Suprapubic skin (tissue), 4 donors: ENCODE data around the gene SYT13. TPM values are rescaled to one million over a fixed set of nuclear protein-coding genes. Genes with fewer than 3 reads are reported as not detected.

ENCODE experiments used
- DNase-seq, 2 donors: peaks; one replicate each; pipeline ENCODE4 v3.0.0-alpha.2; 2019; ENCODE audit warnings: low spot score in 2 of 2
- H3K27ac ChIP-seq: fragments of 200-600 bp; sonication (generic); one replicate; pipeline ENCODE4 v1.5.1; 2019
- H3K27me3 ChIP-seq: fragments of 200-600 bp; sonication (generic); one replicate; pipeline ENCODE4 v1.5.1; 2019
- H3K36me3 ChIP-seq: fragments of 200-600 bp; sonication (generic); one replicate; pipeline ENCODE4 v1.5.1; 2019
- H3K4me1 ChIP-seq: fragments of 200-600 bp; sonication (generic); one replicate; pipeline ENCODE4 v1.5.1; 2019
- H3K4me3 ChIP-seq: fragments of 200-600 bp; sonication (generic); one replicate; pipeline ENCODE4 v1.5.1; 2019; ENCODE audit warnings: mild to moderate bottlenecking
- H3K9me3 ChIP-seq: fragments of 200-600 bp; sonication (generic); one replicate; pipeline ENCODE4 v1.5.1; 2019
- CTCF ChIP-seq, 2 donors: fragments of 200-600 bp in 1 of 2; fragments of 450-650 bp in 1 of 2; sonication (generic) in 1 of 2; IDR thresholded peaks; one replicate each; pipeline ENCODE4 v1.5.1; 2016 to 2019; ENCODE audit warnings: antibody characterized with exemption in 2 of 2, mild to moderate bottlenecking in 1 of 2, moderate library complexity in 1 of 2
- EP300 ChIP-seq: sonication (generic); formaldehyde crosslinking; IDR thresholded peaks from one replicate; pipeline ENCODE4 v1.6.1; 2017; ENCODE audit warnings: antibody characterized with exemption
- POLR2A ChIP-seq, 2 donors: fragments of 450-650 bp; IDR thresholded peaks; one replicate each; pipeline ENCODE4 v1.6.1; 2017; ENCODE audit warnings: antibody characterized with exemption in 2 of 2, mild to moderate bottlenecking in 2 of 2, moderate library complexity in 2 of 2
- POLR2AphosphoS5 ChIP-seq, 3 donors: sonication (generic); formaldehyde crosslinking; IDR thresholded peaks; one replicate each; pipeline ENCODE4 v1.6.1; 2017; ENCODE audit warnings: antibody characterized with exemption in 3 of 3
- WGBS: methylation state at CpG from one replicate; pipeline ENCODE4 v1.1.5; 2018; 5-methylcytosine and 5-hydroxymethylcytosine counted together
- total RNA-seq, 4 donors: library from RNA; depleted of rRNA; stranded (reverse); fragments of >200 nt; gene quantifications; one replicate each; pipeline ENCODE4 v1.1.0, GENCODE V29; 2016

The SYT13 gene
- total RNA-seq, 4 donors from 2014 or later: 1.8 to 4.6 TPM; not detected in 2

GRCh38 chr11:45303316-45303715 is 17.2 kb upstream of the SYT13 start:
- TF ChIP-seq POLR2AphosphoS5 (IDR thresholded peaks at IDR 0.05): no peak
- TF ChIP-seq CTCF (IDR thresholded peaks at IDR 0.05): no peak
- TF ChIP-seq EP300: no peak
- no peak for TF ChIP-seq POLR2A (IDR thresholded peaks at IDR 0.05)
- Histone ChIP-seq H3K27me3 (peaks cover 8% of the 10 kb centered on the region), H3K27ac (no peak overlapping the region), H3K9me3 (no peaks in the 10 kb centered on the region), H3K36me3 (no peaks in the 10 kb centered on the region), H3K4me1 (no peaks in the 10 kb centered on the region), H3K4me3 (no peak overlapping the region)
- no peak for DNase-seq
- 90% methylated on average over 6 of the region's 6 CpGs for WGBS

GRCh38 chr11:45301537-45302246 is 15.6 kb upstream of the SYT13 start:
- Histone ChIP-seq H3K4me1 (no peaks in the 10 kb centered on the region), H3K4me3 (no peak overlapping the region), H3K27ac (no peak overlapping the region), H3K36me3 (no peaks in the 10 kb centered on the region), H3K27me3 (peaks cover 5% of the 10 kb centered on the region), H3K9me3 (no peaks in the 10 kb centered on the region)
- TF ChIP-seq EP300: no peak
- TF ChIP-seq CTCF (IDR thresholded peaks at IDR 0.05): no peak
- TF ChIP-seq POLR2AphosphoS5 (IDR thresholded peaks at IDR 0.05): no peak
- TF ChIP-seq POLR2A (IDR thresholded peaks at IDR 0.05): no peak
- no peak for DNase-seq
- WGBS: 85% methylated on average over 3 of the region's 7 CpGs

GRCh38 chr11:45300715-45301114 is 14.6 kb upstream of the SYT13 start:
- H3K4me1 ChIP-seq: no peaks in the 10 kb centered on the region
- H3K9me3 ChIP-seq: no peaks in the 10 kb centered on the region
- H3K27me3 ChIP-seq: peaks cover 5% of the 10 kb centered on the region
- H3K4me3 ChIP-seq: no peak overlapping the region
- no peaks in the 10 kb centered on the region for H3K36me3 ChIP-seq
- 100% methylated on average over 1 of the region's 3 CpGs for WGBS
- no peak for TF ChIP-seq EP300
- no peak for TF ChIP-seq POLR2A (IDR thresholded peaks at IDR 0.05)
- TF ChIP-seq POLR2AphosphoS5 (IDR thresholded peaks at IDR 0.05): no peak
- TF ChIP-seq CTCF (IDR thresholded peaks at IDR 0.05): no peak
- DNase-seq: no peak
- H3K27ac ChIP-seq: no peak overlapping the region

- H3K4me3 ChIP-seq: no peak overlapping the region
- DNase-seq: no peak
- TF ChIP-seq CTCF (IDR thresholded peaks at IDR 0.05) (no peak), POLR2A (IDR thresholded peaks at IDR 0.05) (no peak), EP300 (no peak), POLR2AphosphoS5 (IDR thresholded peaks at IDR 0.05) (no peak)
- H3K4me1 ChIP-seq: no peaks in the 10 kb centered on the region
- no peaks in the 10 kb centered on the region for H3K9me3 ChIP-seq
- no peak overlapping the region for H3K27ac ChIP-seq
- no peaks in the 10 kb centered on the region for H3K36me3 ChIP-seq
- WGBS: 52% methylated on average over 7 of the region's 7 CpGs
- no peaks in the 10 kb centered on the region for H3K27me3 ChIP-seq
Measured at GRCh38 chr11:45298718-45299117, 12.6 kb upstream of the SYT13 start.

GRCh38 chr11:45296075-45296474 is 9.9 kb upstream of the SYT13 start:
- no peak for TF ChIP-seq EP300
- TF ChIP-seq CTCF (IDR thresholded peaks at IDR 0.05): no peak
- TF ChIP-seq POLR2A (IDR thresholded peaks at IDR 0.05): no peak
- no peak for TF ChIP-seq POLR2AphosphoS5 (IDR thresholded peaks at IDR 0.05)
- WGBS: 68% methylated on average over 3 of the region's 3 CpGs
- Histone ChIP-seq H3K4me3 (no peak overlapping the region), H3K27me3 (peaks cover 17% of the 10 kb centered on the region), H3K27ac (no peak overlapping the region), H3K36me3 (no peaks in the 10 kb centered on the region), H3K9me3 (no peaks in the 10 kb centered on the region), H3K4me1 (no peaks in the 10 kb centered on the region)
- no peak for DNase-seq
